ELF-1 (cell line): ENCODE measurements around the gene CALHM6.
"Not testable (repeated sequence)": the region's sequence is repeated elsewhere in the genome, so short reads cannot be mapped to it uniquely, and the experiment has no call there.

Source experiments
- DNase-seq: peaks from one replicate; pipeline ENCODE4 v3.0.0-alpha.2; 2016; ENCODE audit warnings: low read depth, low spot score

CALHM6 gene

DNA sequence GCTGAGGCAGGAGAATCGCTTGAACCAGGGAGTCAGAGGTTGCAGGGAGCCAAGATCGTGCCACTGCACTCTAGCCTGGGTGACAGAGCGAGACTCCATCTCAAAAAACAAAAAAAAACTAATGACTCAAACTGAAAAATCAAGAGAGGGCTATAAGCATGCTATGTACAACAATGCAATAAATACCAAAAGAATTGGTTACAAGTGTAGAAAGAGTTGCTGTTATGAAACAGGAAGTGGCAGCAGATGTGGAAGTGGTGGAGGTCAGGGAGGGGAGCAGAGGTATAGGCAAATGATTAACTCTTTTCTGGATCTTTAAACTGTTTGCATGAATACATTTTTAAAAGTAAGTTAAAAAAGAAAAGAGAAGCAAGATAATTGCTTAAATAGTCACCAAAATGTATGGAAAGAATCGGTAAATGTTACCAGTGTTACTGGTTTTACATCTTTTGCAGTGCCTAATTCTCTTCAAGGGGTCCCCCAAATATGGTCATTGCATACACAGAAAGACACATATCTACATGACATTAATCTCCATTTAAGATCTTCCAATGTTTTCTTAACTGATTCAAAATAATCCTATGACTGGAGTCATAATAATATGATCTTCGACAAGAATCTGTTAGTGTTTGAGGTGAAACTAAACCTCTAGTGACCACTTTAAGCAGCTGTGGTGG lies 15.0 kb downstream of the CALHM6 start:
- DNase-seq = no peak

GRCh38 chr6:116482780-116483179 lies 21.6 kb downstream of the CALHM6 start:
- no peak for DNase-seq

DNA sequence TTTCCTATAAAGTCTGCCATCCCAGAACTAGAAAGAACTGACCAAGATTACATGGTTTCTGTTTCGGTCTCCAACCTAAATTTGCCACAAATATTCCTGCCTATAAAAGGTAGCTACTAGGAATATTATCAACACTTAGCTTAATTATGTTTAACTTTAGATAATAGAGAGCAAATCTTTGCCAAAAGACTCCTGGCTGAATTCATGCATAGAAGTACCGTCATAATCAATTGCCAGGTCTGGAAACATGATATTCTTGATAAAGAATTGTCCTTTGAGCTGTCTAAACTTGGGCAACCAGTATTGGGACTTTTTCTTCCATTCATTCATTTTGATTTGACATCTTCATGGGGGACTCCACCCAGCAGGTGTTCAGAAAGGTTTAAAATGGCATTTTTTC lies 22.4 kb downstream of the CALHM6 start:
- DNase-seq = no peak

DNA sequence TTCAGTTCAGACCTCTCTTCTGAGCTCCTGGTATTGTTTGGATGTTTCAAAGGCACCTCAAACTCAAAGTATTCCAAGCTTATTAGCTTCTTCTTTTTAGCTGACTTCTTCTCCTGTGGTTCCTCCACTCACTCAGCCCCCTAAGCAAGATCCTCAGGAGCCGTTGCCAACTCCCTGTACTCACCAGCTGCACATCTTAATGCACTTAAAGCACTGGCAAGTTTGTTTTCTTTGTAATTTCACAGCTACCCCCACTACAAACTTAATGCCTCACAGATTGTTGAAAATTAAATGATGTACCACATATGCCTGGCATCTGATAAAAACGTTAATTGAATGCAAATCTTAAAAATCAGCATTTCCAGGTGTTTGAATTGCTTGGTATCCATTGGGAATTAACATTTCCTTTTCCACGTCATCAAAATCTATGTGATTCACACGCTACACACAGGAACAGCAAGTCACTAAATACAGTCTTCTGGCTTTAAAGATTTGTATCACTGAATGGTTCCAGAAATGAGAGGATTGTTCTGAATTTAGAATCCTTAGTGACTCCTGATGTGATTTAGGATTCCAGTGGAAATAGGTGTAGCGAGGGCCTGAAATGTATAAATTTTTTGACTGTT lies 24.5 kb downstream of the CALHM6 start:
- no peak for DNase-seq

- DNase-seq = no peak
Measured at GRCh38 chr6:116491610-116492330, 30.6 kb downstream of the CALHM6 start.

GRCh38 chr6:116492331-116493067 lies 31.3 kb downstream of the CALHM6 start:
- DNase-seq = no peak

DNA sequence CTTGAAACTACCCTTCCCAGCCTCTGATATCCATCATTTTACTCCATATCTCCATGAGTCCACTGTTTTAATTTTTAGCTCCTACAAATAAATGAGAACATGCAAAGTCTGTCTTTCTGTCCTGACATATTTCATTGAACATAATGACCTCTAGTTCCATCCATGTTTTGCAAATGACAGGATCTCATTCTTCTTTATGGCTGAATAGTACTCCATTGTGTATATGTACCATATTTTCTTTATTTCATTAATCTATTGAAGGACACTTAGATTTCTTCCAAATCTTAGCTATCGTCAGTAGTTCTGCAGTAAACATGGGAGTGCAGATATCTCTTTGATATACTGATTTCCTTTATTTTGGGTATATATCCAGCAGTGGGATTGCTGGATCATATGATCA lies 34.0 kb downstream of the CALHM6 start:
- DNase-seq = not testable (repeated sequence)

GRCh38 chr6:116497113-116497676 lies 36.0 kb downstream of the CALHM6 start:
- no peak for DNase-seq

GRCh38 chr6:116500969-116501433 lies 39.8 kb downstream of the CALHM6 start:
- peak; percentile 87 for DNase-seq

GRCh38 chr6:116507324-116507723 lies 46.1 kb downstream of the CALHM6 start:
- no peak for DNase-seq

DNA sequence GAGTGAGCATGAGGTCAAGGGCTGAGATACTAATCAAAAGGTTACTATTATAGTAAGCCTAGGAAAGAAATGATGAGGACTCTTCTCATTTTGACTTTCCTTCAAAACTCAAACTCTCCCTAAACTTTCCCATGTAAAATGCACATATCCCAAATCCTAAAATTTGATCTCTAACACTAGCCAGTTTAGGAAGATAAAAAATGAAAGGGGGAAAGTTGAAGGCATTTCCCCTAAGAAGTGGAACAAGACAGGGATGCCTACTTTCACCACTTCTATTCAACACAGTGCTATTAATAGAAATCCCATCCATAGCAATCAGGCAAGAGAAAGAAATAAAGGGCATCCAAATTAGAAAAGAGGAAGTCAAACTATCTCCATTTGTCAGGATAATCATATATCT lies 47.4 kb downstream of the CALHM6 start:
- no peak for DNase-seq

- DNase-seq = peak; percentile 59
Measured at GRCh38 chr6:116511424-116512110, 50.4 kb downstream of the CALHM6 start, which contains the start of gene CALHM5. Gene CALHM5 (plus strand): TSS chr6:116511639. CDS start chr6:116511697, 58 bp downstream.

DNA sequence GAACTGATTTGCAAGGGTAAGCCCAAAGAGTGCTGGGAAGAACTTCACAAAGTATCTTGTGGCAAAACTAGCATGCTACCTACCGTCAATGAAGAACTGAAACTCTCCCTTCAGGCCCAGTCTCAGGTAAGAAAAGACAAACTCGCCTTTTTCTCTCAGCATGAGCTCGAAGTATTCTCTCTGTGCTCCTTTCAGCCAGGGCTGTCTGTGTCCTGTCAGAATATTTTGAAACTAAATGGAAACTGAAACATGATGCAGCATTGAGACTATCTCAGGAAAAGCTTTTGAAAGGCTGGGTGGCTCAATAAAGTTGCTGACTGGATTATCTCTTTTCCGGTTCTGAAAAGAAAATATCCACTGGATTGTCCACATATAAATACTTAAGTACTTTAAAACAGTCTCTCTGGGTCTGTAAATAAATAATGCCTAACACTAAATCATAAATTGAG lies 51.0 kb downstream of the CALHM6 start:
- no peak for DNase-seq

DNA sequence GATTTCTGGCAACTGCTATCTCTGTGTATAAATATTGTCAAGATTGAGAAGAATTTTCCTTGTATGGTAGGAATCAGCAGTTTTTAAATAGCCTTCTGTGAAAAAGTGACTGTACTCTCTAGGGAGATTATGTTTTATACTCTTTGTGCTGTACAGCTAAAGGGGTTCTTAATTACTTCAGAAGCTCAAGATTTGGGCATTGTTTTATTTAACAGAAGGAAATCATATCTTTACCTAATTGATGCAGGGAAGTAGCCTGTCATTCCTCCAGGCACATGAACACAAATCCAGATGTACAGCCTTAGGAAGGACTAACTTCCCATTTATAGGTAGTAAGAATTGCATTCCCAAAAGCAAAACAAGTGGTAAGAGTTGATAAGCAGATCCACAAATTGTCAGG lies 51.6 kb downstream of the CALHM6 start:
- no peak for DNase-seq
